Upper lobe of left lung (tissue), 6 donors: ENCODE results near the gene STK16. TPM values are rescaled to one million over a fixed set of nuclear protein-coding genes. Genes with fewer than 3 reads are reported as not detected.

Experiments used
- ATAC-seq, 2 donors: fragments of 200-7000 bp; cut with Tn5 transposase; one replicate each; pipeline ENCODE4 v1.9.1; 2022; ENCODE audit warnings: mild to moderate bottlenecking in 2 of 2, moderate library complexity in 2 of 2; ENCODE audit not compliant: low FRiP score in 2 of 2
- DNase-seq, 2 donors: peaks; one replicate each; pipeline ENCODE4 v3.0.0-alpha.2; 2019 to 2020
- H3K27ac ChIP-seq, 4 donors: fragments of 200-600 bp; sonication (generic); one replicate each; pipeline ENCODE4 v1.5.1; 2016 to 2019
- H3K27me3 ChIP-seq, 4 donors: fragments of 200-600 bp; sonication (generic); one replicate each; pipeline ENCODE4 v1.5.1; 2017 to 2019
- H3K36me3 ChIP-seq, 4 donors: fragments of 200-600 bp; sonication (generic); one replicate each; pipeline ENCODE4 v1.5.1; 2016 to 2019
- H3K4me1 ChIP-seq, 4 donors: fragments of 200-600 bp; sonication (generic); one replicate each; pipeline ENCODE4 v1.5.1; 2018 to 2019
- H3K4me3 ChIP-seq, 4 donors: fragments of 200-600 bp; sonication (generic); one replicate each; pipeline ENCODE4 v1.5.1; 2017 to 2019; ENCODE audit warnings: mild to moderate bottlenecking in 2 of 4, moderate library complexity in 1 of 4
- H3K9me3 ChIP-seq, 4 donors: fragments of 200-600 bp; sonication (generic); one replicate each; pipeline ENCODE4 v1.5.1; 2018 to 2019
- CTCF ChIP-seq, 6 experiments: fragments of 450-650 bp in 4 of 6; fragments of 200-600 bp in 2 of 6; sonication (generic) in 2 of 6; IDR thresholded peaks; one replicate each; pipeline ENCODE4 v1.5.1; 2016 to 2019; ENCODE audit warnings: antibody characterized with exemption in 6 of 6
- EP300 ChIP-seq, 4 donors: sonication (generic); formaldehyde crosslinking; IDR thresholded peaks; one replicate each; pipeline ENCODE4 v1.5.1; 2017; ENCODE audit warnings: antibody characterized with exemption in 4 of 4, control low read depth in 2 of 4
- POLR2A ChIP-seq, 4 donors: fragments of 450-650 bp; IDR thresholded peaks; one replicate each; pipeline ENCODE4 v1.5.1; 2016 to 2017; ENCODE audit warnings: antibody characterized with exemption in 4 of 4, mild to moderate bottlenecking in 2 of 4
- POLR2AphosphoS5 ChIP-seq, 2 donors: sonication (generic); formaldehyde crosslinking; IDR thresholded peaks; one replicate each; pipeline ENCODE4 v1.5.1; 2017; ENCODE audit warnings: antibody characterized with exemption in 2 of 2
- WGBS, 2 donors: methylation state at CpG; one replicate each; pipeline ENCODE4 v1.1.5; 2017 to 2018; 5-methylcytosine and 5-hydroxymethylcytosine counted together
- total RNA-seq, 6 donors: library from RNA; depleted of rRNA in 4 of 6; stranded (reverse); fragments of >200 nt in 4 of 6; gene quantifications; one replicate each; pipeline versions ENCODE4 v1.1.0 to v1.2.1, GENCODE V29; 2016 to 2021
- donor health status: DM: no; HTN: no; CAD: no; lungs with moderate emphysema.
- donor health status: DM: no; HTN: yes; CAD: no; lungs with severe emphysema.

STK16 gene
- total RNA-seq, 6 donors from 2014 or later: 12.6 to 28.3 (median 15.7) TPM

- Histone ChIP-seq H3K4me1 (peaks cover 20 to 35% (median 29%) of the 10 kb centered on the region in 4 donors), H3K27ac (peak overlapping the region in 1 of 4 donors; percentile 91), H3K4me3 (no peak overlapping the region), H3K36me3 (peaks cover 45 to 60% (median 54%) of the 10 kb centered on the region in 4 donors), H3K27me3 (no peaks in the 10 kb centered on the region), H3K9me3 (no peaks in the 10 kb centered on the region)
- WGBS, 2 donors: 90 to 93% methylated on average over 16 of the region's 18 CpGs
- peak in 1 of 2 donors; percentile 55 for DNase-seq
- ATAC-seq: no peak
- TF ChIP-seq POLR2A (IDR thresholded peaks at IDR 0.05) (no peak), POLR2AphosphoS5 (IDR thresholded peaks at IDR 0.05) (no peak), CTCF (IDR thresholded peaks at IDR 0.05) (no peak), EP300 (IDR thresholded peaks at IDR 0.05) (no peak)
Measured at GRCh38 chr2:219219784-219220532, 25.3 kb upstream of the STK16 start.

GRCh38 chr2:219220652-219221402 is 24.5 kb upstream of the STK16 start:
- TF ChIP-seq CTCF (IDR thresholded peaks at IDR 0.05) (no peak), EP300 (IDR thresholded peaks at IDR 0.05) (no peak), POLR2AphosphoS5 (IDR thresholded peaks at IDR 0.05) (no peak), POLR2A (IDR thresholded peaks at IDR 0.05) (no peak)
- H3K4me3 ChIP-seq: no peak overlapping the region
- peaks cover 20 to 38% (median 29%) of the 10 kb centered on the region in 4 donors for H3K4me1 ChIP-seq
- ATAC-seq: no peak
- H3K9me3 ChIP-seq: no peaks in the 10 kb centered on the region
- peaks cover 46 to 65% (median 60%) of the 10 kb centered on the region in 4 donors for H3K36me3 ChIP-seq
- H3K27me3 ChIP-seq: no peaks in the 10 kb centered on the region
- no peak overlapping the region for H3K27ac ChIP-seq
- peak in 1 of 2 donors; percentile 57 for DNase-seq
- 83 to 92% methylated on average over 16 to 19 of the region's 19 CpGs for WGBS, 2 donors

GRCh38 chr2:219221957-219222518 is 23.2 kb upstream of the STK16 start:
- ATAC-seq (no peak), DNase-seq (peak in 1 of 2 donors; percentile 62)
- TF ChIP-seq POLR2A (IDR thresholded peaks at IDR 0.05) (no peak), EP300 (IDR thresholded peaks at IDR 0.05) (no peak), POLR2AphosphoS5 (IDR thresholded peaks at IDR 0.05) (no peak), CTCF (IDR thresholded peaks at IDR 0.05) (no peak)
- H3K4me1 ChIP-seq: peaks cover 22 to 40% (median 25%) of the 10 kb centered on the region in 4 donors
- H3K27ac ChIP-seq: no peak overlapping the region
- peaks cover 46 to 77% (median 66%) of the 10 kb centered on the region in 4 donors for H3K36me3 ChIP-seq
- H3K9me3 ChIP-seq: no peaks in the 10 kb centered on the region
- no peaks in the 10 kb centered on the region for H3K27me3 ChIP-seq
- H3K4me3 ChIP-seq: no peak overlapping the region
- WGBS, 2 donors: 93 to 98% methylated on average over 6 to 16 of the region's 16 CpGs

- DNase-seq: peak in 1 of 2 donors; percentile 43
- Histone ChIP-seq H3K27ac (no peak overlapping the region), H3K27me3 (no peaks in the 10 kb centered on the region), H3K4me1 (peaks cover 21 to 39% (median 26%) of the 10 kb centered on the region in 4 donors), H3K36me3 (peaks cover 46 to 79% (median 66%) of the 10 kb centered on the region in 4 donors), H3K4me3 (no peak overlapping the region), H3K9me3 (no peaks in the 10 kb centered on the region)
- TF ChIP-seq CTCF (IDR thresholded peaks at IDR 0.05) (no peak), POLR2A (IDR thresholded peaks at IDR 0.05) (no peak), EP300 (IDR thresholded peaks at IDR 0.05) (no peak), POLR2AphosphoS5 (IDR thresholded peaks at IDR 0.05) (no peak)
- whole genome bisulfite sequencing, 2 donors: 94% methylated on average over 26 to 31 of the region's 31 CpGs
- no peak for ATAC-seq
Measured at GRCh38 chr2:219223831-219224610, 21.3 kb upstream of the STK16 start.
